MCF 10A (cell line): ENCODE measurements around the gene ABCB6. TPM values are rescaled to one million over a fixed set of nuclear protein-coding genes. Genes with fewer than 3 reads are reported as not detected.
A peak's percentile ranks its signal among the peaks of the same experiment; 100 is the strongest.

Experiments used
- BruUV-seq: library from RNA; stranded (reverse); fragments of 400-500 nt; replicated peaks from 2 replicates; lab custom pipeline; 2021; lab: Mats Ljungman, UMichigan
- CTCF ChIA-PET: fragments of 300-600 bp; sonication (Branson Sonifier 250); formaldehyde crosslinking; extraction: SDS; loops from one replicate; lab custom pipeline; 2021; ENCODE audit warnings: antibody characterized with exemption, inconsistent platforms; lab: Yijun Ruan, JAX
- POLR2A ChIA-PET: fragments of 300-600, 350-650 bp; sonication (Branson Sonifier 250); formaldehyde crosslinking; extraction: SDS; loops from one replicate; lab custom pipeline; 2020; ENCODE audit warnings: antibody characterized with exemption, inconsistent platforms; lab: Yijun Ruan, JAX
- DNase-seq: peaks from one replicate; pipeline ENCODE4 v3.0.0-alpha.2; 2018; ENCODE audit not compliant: unreplicated experiment
- H3K27ac Mint-ChIP-seq: one replicate; pipeline ENCODE4 v1.8.0; 2022; ENCODE audit warnings: mild to moderate bottlenecking, low read depth, mixed read lengths; ENCODE audit not compliant: unreplicated experiment
- H3K27me3 Mint-ChIP-seq: one replicate; pipeline ENCODE4 v1.8.0; 2022; ENCODE audit warnings: mixed read lengths; ENCODE audit not compliant: insufficient read depth, unreplicated experiment
- H3K36me3 Mint-ChIP-seq: one replicate; pipeline ENCODE4 v1.8.0; 2022; ENCODE audit warnings: mild to moderate bottlenecking, moderate library complexity, mixed read lengths; ENCODE audit not compliant: insufficient read depth, unreplicated experiment
- H3K4me1 Mint-ChIP-seq: one replicate; pipeline ENCODE4 v1.8.0; 2022; ENCODE audit warnings: mixed read lengths; ENCODE audit not compliant: insufficient read depth, unreplicated experiment
- H3K4me3 Mint-ChIP-seq: one replicate; pipeline ENCODE4 v1.8.0; 2022; ENCODE audit warnings: mild to moderate bottlenecking, moderate library complexity, mixed read lengths; ENCODE audit not compliant: unreplicated experiment
- H3K9me3 Mint-ChIP-seq: one replicate; pipeline ENCODE4 v1.8.0; 2022; ENCODE audit warnings: mixed read lengths; ENCODE audit not compliant: unreplicated experiment
- intact Hi-C: fragments of 100-400 bp; cut with micrococcal nuclease; formaldehyde crosslinking; loops from 2 replicates; pipeline ENCODE4 v1.14.1; 2022
- total RNA-seq: library from RNA; stranded (reverse); gene quantifications from 2 replicates; pipeline ENCODE4 v1.2.3, GENCODE V29; 2022
- TF ChIP-seq, protein P1 (sequence below): fragments of 200-600 bp; IDR thresholded peaks from one replicate; pipeline ENCODE4 v1.8.0; 2022; ENCODE audit warnings: antibody characterized with exemption, mild to moderate bottlenecking; ENCODE audit not compliant: unreplicated experiment

Gene ABCB6
- total RNA-seq, 1 experiment from 2014 or later, result 18.8 TPM

- intact Hi-C loops, result loop anchor here (2.0 to 5.0 kb wide), 2 partner anchors 14 to 53 kb away; no protein-coding TSS in a partner anchor
- TF ChIP-seq, protein P1, sequence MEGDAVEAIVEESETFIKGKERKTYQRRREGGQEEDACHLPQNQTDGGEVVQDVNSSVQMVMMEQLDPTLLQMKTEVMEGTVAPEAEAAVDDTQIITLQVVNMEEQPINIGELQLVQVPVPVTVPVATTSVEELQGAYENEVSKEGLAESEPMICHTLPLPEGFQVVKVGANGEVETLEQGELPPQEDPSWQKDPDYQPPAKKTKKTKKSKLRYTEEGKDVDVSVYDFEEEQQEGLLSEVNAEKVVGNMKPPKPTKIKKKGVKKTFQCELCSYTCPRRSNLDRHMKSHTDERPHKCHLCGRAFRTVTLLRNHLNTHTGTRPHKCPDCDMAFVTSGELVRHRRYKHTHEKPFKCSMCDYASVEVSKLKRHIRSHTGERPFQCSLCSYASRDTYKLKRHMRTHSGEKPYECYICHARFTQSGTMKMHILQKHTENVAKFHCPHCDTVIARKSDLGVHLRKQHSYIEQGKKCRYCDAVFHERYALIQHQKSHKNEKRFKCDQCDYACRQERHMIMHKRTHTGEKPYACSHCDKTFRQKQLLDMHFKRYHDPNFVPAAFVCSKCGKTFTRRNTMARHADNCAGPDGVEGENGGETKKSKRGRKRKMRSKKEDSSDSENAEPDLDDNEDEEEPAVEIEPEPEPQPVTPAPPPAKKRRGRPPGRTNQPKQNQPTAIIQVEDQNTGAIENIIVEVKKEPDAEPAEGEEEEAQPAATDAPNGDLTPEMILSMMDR, result no peak
- CTCF ChIA-PET, result interaction anchor here (0.6 to 10.3 kb wide), 10 partner anchors 14 to 79 kb away, joined by 3 to 123 read pairs (median 4); partner anchors contain the start of genes ANKZF1, ATG9A, DNAJB2 and SLC23A3
- peaks cover 15% of the 10 kb centered on the region for H3K4me1 Mint-ChIP-seq
- H3K27ac Mint-ChIP-seq, result peak overlapping the region; percentile 85
- H3K4me3 Mint-ChIP-seq, result peak overlapping the region; percentile 80
- POLR2A ChIA-PET, result interaction anchor here (0.5 to 14.1 kb wide), 30 partner anchors 9 to 353 kb away, joined by 3 to 401 read pairs (median 6); partner anchors contain the start of genes ANKZF1, ATG9A, CFAP65 and CNPPD1
- TSS peak; percentile 43 for BruUV-seq
- peaks cover 35% of the 10 kb centered on the region for H3K36me3 Mint-ChIP-seq
- no peaks in the 10 kb centered on the region for H3K9me3 Mint-ChIP-seq
- H3K27me3 Mint-ChIP-seq, result no peaks in the 10 kb centered on the region
- DNase-seq, result no peak
Measured at GRCh38 chr2:219244789-219245147, 26.0 kb upstream of the ABCB6 start.

DNA sequence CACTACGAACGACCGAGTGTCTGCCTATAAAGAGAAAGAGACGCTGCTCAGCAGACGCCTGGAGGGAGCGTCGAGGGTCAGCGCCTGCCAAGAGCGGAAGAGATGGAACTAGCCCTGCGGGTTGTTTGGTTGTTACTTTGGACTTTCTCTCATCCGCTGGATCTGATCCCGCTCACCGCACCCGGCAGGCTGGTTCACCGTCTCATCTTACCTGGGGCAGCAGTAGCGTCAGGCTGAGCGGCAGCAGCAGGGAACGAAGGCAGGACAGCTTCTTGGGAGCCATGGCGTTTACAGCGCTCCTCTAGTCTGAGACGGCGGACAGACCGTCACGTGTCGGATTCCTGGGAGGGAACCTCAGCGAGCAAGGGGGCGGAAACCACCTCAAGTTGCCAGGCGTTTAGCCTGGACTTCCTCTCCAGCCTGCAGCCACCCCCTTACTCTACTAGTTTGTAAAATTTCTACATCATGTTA lies 24.6 kb upstream of the ABCB6 start:
- Mint-ChIP-seq H3K9me3 (no peaks in the 10 kb centered on the region), H3K27ac (no peak overlapping the region), H3K36me3 (peaks cover 30% of the 10 kb centered on the region), H3K27me3 (no peaks in the 10 kb centered on the region), H3K4me3 (no peak overlapping the region), H3K4me1 (peaks cover under 1% of the 10 kb centered on the region)
- CTCF ChIA-PET, result interaction anchor here (10.3 kb wide), 1 partner anchor 52 kb away, joined by 123 read pairs; no protein-coding TSS in a partner anchor
- POLR2A ChIA-PET, result interaction anchor here (14.1 kb wide), 1 partner anchor 10 kb away, joined by 401 read pairs; the partner anchor contains the start of genes ANKZF1 and ATG9A
- intact Hi-C loops, result no loop called here
- TF ChIP-seq, protein P1, result no peak
- DNase-seq, result no peak
- no TSS peak for BruUV-seq

DNA sequence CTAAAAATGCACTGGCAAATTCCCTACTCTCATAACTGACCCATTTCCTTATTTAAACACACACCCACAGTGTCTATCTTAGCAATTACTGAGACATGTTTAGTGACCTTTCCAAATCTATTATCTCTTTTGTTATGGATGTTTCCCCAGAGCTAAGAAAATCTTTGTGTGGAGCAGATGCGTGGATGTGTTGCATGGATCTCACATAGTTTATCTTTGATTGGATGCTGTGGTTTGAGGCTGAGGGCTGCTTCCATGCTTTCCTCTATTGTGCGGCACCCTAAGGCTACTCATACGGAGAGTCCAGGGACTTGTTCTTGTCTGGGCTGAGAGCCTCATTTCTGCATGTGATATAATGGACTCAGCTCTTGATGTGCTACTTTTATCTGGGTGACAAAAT lies 15.6 kb upstream of the ABCB6 start:
- DNase-seq, result no peak
- ChIA-PET POLR2A (interaction anchor here (1.2 to 14.6 kb wide), 2 partner anchors 16 kb away, joined by 3 to 401 read pairs; partner anchors contain the start of genes GLB1L, STK16, TUBA4A and TUBA4B), CTCF (interaction anchor here (0.6 to 1.7 kb wide), 3 partner anchors 25 to 65 kb away, joined by 3 to 6 read pairs (median 6); no protein-coding TSS in a partner anchor)
- no peaks in the 10 kb centered on the region for H3K27me3 Mint-ChIP-seq
- no peak overlapping the region for H3K4me3 Mint-ChIP-seq
- intact Hi-C loops, result no loop called here
- no peaks in the 10 kb centered on the region for H3K9me3 Mint-ChIP-seq
- TF ChIP-seq, protein P1, result no peak
- BruUV-seq, result no TSS peak
- H3K27ac Mint-ChIP-seq, result no peak overlapping the region
- H3K36me3 Mint-ChIP-seq, result peaks cover 68% of the 10 kb centered on the region
- no peaks in the 10 kb centered on the region for H3K4me1 Mint-ChIP-seq

DNA sequence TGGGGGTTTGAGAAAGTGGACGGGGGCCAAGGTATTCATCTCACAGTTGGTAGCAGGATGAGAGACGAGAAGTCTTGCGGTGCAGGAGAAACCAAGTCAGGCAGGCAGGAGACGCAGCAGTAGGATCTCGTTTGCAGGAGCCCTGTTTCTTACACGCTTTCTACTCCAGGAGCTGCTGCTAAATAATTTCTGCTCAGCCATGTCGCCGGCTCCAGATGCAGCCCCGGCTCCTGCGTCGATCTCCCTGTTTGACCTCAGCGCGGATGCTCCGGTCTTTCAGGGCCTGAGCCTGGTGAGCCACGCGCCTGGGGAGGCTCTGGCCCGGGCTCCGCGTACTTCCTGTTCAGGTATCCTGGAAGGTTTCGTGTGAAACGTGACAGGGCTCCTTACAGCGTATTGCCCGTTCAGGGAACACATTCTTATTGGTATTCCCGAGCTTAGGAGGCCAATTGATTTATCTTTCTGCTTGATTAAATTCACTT lies 11.3 kb upstream of the ABCB6 start:
- TF ChIP-seq, protein P1, result no peak
- Mint-ChIP-seq H3K27me3 (no peaks in the 10 kb centered on the region), H3K4me1 (peaks cover 12% of the 10 kb centered on the region), H3K4me3 (peak overlapping the region; percentile 100), H3K9me3 (no peaks in the 10 kb centered on the region), H3K36me3 (peaks cover 67% of the 10 kb centered on the region), H3K27ac (peak overlapping the region; percentile 99)
- ChIA-PET POLR2A (interaction anchor here (0.6 to 14.6 kb wide), 33 partner anchors 8 to 960 kb away, joined by 3 to 401 read pairs (median 5); partner anchors contain the start of genes AAMP, ABCB6, CNPPD1 and DNAJB2), CTCF (interaction anchor here (0.6 to 4.9 kb wide), 12 partner anchors 12 to 513 kb away, joined by 3 to 41 read pairs (median 5); partner anchors contain the start of genes CNPPD1 and GLB1L)
- intact Hi-C loops, result loop anchor here (2.0 kb wide), 1 partner anchor 15 kb away; the partner anchor contains the start of genes GLB1L and STK16
- DNase-seq, result peak; percentile 49
- BruUV-seq, result TSS peak; percentile 63
